Stimulated activated CD4-positive, alpha-beta T cell treated with anti-CD3 and anti-CD28 coated beads, Interleukin-1b, Interleukin-23, amount 100 ng/mL, for 48 hours (primary cell): ENCODE measurements around the gene FMO1.
"Not testable (repeated sequence)": the region's sequence is repeated elsewhere in the genome, so short reads cannot be mapped to it uniquely, and the experiment has no call there.

Source experiments
- DNase-seq: peaks from one replicate; pipeline ENCODE4 v3.0.0-alpha.2; 2020

Gene FMO1

GRCh38 chr1:171248302-171248701 is at the start of gene FMO1:
Gene FMO1, plus strand, starts transcription at chr1:171248494. Its CDS starts 9,594 bp downstream, at chr1:171258088.
- DNase-seq: no peak

- DNase-seq: no peak
Measured at GRCh38 chr1:171204296-171204695, 44.0 kb upstream of the FMO1 start.

GRCh38 chr1:171206204-171206977 is 41.9 kb upstream of the FMO1 start:
- DNase-seq: no peak

- DNase-seq: no peak
Measured at GRCh38 chr1:171206978-171207355, 41.3 kb upstream of the FMO1 start.

GRCh38 chr1:171207377-171207776 is 40.9 kb upstream of the FMO1 start:
- DNase-seq: no peak

GRCh38 chr1:171210355-171210754 is 37.9 kb upstream of the FMO1 start:
- no peak for DNase-seq

GRCh38 chr1:171212607-171213351 is 35.5 kb upstream of the FMO1 start:
- no peak for DNase-seq

GRCh38 chr1:171213559-171214454 is 34.5 kb upstream of the FMO1 start:
- no peak for DNase-seq

- DNase-seq: no peak
Measured at GRCh38 chr1:171217658-171218443, 30.4 kb upstream of the FMO1 start.

GRCh38 chr1:171218661-171219060 is 29.6 kb upstream of the FMO1 start:
- DNase-seq: no peak

GRCh38 chr1:171219346-171220080 is 28.8 kb upstream of the FMO1 start:
- DNase-seq: no peak

- DNase-seq: no peak
Measured at GRCh38 chr1:171220081-171220420, 28.2 kb upstream of the FMO1 start.

GRCh38 chr1:171220581-171221054 is 27.7 kb upstream of the FMO1 start:
- no peak for DNase-seq

- no peak for DNase-seq
Measured at GRCh38 chr1:171221665-171222591, 26.4 kb upstream of the FMO1 start.

GRCh38 chr1:171222936-171223335 is 25.4 kb upstream of the FMO1 start:
- no peak for DNase-seq

GRCh38 chr1:171224257-171224656 is 24.0 kb upstream of the FMO1 start:
- DNase-seq: not testable (repeated sequence)

GRCh38 chr1:171226747-171227370 is 21.4 kb upstream of the FMO1 start:
- no peak for DNase-seq

GRCh38 chr1:171231326-171231725 is 17.0 kb upstream of the FMO1 start:
- DNase-seq: no peak

- no peak for DNase-seq
Measured at GRCh38 chr1:171233183-171233582, 15.1 kb upstream of the FMO1 start.

GRCh38 chr1:171236231-171236630 is 12.1 kb upstream of the FMO1 start:
- not testable (repeated sequence) for DNase-seq
